GM23338 (cell line): ENCODE measurements around the gene SNRNP25. TPM values are rescaled to one million over a fixed set of nuclear protein-coding genes. Genes with fewer than 3 reads are reported as not detected.

Experiments
- ATAC-seq: fragments of 200-7000 bp; cut with Tn5 transposase; 3 replicates; pipeline ENCODE4 v1.9.1; 2020
- DNase-seq: peaks from one replicate; pipeline ENCODE4 v3.0.0-alpha.2; 2015; ENCODE audit warnings: low spot score
- H2AFZ ChIP-seq: fragments of 200-600 bp; sonication (generic); 2 replicates; pipeline ENCODE4 v1.8.0; 2016; ENCODE audit warnings: antibody characterized with exemption, mild to moderate bottlenecking, moderate library complexity
- H3F3A ChIP-seq: fragments of 200-600 bp; sonication (generic); replicated peaks from 2 replicates; pipeline ENCODE4 v1.8.0; 2017; ENCODE audit warnings: antibody characterized with exemption, mixed run types, low read depth
- H3K27ac ChIP-seq: fragments of 200-600 bp; sonication (generic); 2 replicates; pipeline ENCODE4 v1.6.1; 2016; ENCODE audit warnings: low read depth
- H3K27me3 ChIP-seq: fragments of 200-600 bp; sonication (generic); 2 replicates; pipeline ENCODE4 v1.8.0; 2016; ENCODE audit warnings: mild to moderate bottlenecking, mixed run types, moderate library complexity; ENCODE audit not compliant: insufficient read depth
- H3K36me3 ChIP-seq: fragments of 200-600 bp; sonication (generic); 2 replicates; pipeline ENCODE4 v1.8.0; 2016; ENCODE audit warnings: mild to moderate bottlenecking; ENCODE audit not compliant: insufficient read depth
- H3K4me1 ChIP-seq: fragments of 200-600 bp; sonication (generic); 2 replicates; pipeline ENCODE4 v1.8.0; 2016; ENCODE audit warnings: mild to moderate bottlenecking, moderate library complexity; ENCODE audit not compliant: insufficient read depth
- H3K4me2 ChIP-seq: fragments of 200-600 bp; sonication (generic); 2 replicates; pipeline ENCODE4 v1.7.1; 2017; ENCODE audit warnings: mixed run types
- H3K4me3 ChIP-seq: fragments of 200-600 bp; sonication (generic); 2 replicates; pipeline ENCODE4 v1.6.1; 2016; ENCODE audit warnings: mixed run types
- H3K79me2 ChIP-seq: fragments of 200-600 bp; sonication (generic); replicated peaks from 2 replicates; pipeline ENCODE4 v1.8.0; 2017; ENCODE audit warnings: mild to moderate bottlenecking; ENCODE audit not compliant: insufficient read depth
- H3K9me2 ChIP-seq: fragments of 200-600 bp; sonication (generic); 2 replicates; pipeline ENCODE4 v1.8.0; 2017; ENCODE audit not compliant: insufficient read depth
- H4K20me1 ChIP-seq: fragments of 200-600 bp; sonication (generic); replicated peaks from 2 replicates; pipeline ENCODE4 v1.8.0; 2017; ENCODE audit warnings: mild to moderate bottlenecking; ENCODE audit not compliant: insufficient read depth
- H3K27ac Mint-ChIP-seq: 2 replicates; pipeline ENCODE4 v1.8.0; 2020; ENCODE audit warnings: inconsistent platforms, mild to moderate bottlenecking, moderate library complexity, mixed read lengths
- H3K27me3 Mint-ChIP-seq: 3 replicates; pipeline ENCODE4 v1.8.0; 2022; ENCODE audit warnings: low read depth, mild to moderate bottlenecking, moderate library complexity, mixed read lengths, inconsistent platforms; ENCODE audit not compliant: insufficient read depth, poor library complexity
- H3K36me3 Mint-ChIP-seq: 3 replicates; pipeline ENCODE4 v1.8.0; 2021; ENCODE audit warnings: low read depth, mild to moderate bottlenecking, inconsistent platforms, moderate library complexity, mixed read lengths
- H3K4me1 Mint-ChIP-seq: 3 replicates; pipeline ENCODE4 v1.8.0; 2020; ENCODE audit warnings: mild to moderate bottlenecking, inconsistent platforms, mixed read lengths
- H3K4me3 Mint-ChIP-seq: 3 replicates; pipeline ENCODE4 v1.8.0; 2021; ENCODE audit warnings: moderate library complexity, mild to moderate bottlenecking, inconsistent platforms, mixed read lengths
- H3K9me3 Mint-ChIP-seq: 3 replicates; pipeline ENCODE4 v1.8.0; 2020; ENCODE audit warnings: moderate library complexity, mild to moderate bottlenecking, inconsistent platforms, mixed read lengths
- CREB1 ChIP-seq: fragments of 250-450 bp; sonication (Bioruptor Pico); IDR thresholded peaks from 2 replicates; pipeline ENCODE4 v1.5.0; 2020; ENCODE audit warnings: low read depth, mild to moderate bottlenecking, moderate library complexity
- EZH2 ChIP-seq: fragments of 200-600 bp; sonication (generic); IDR thresholded peaks from one replicate; pipeline ENCODE4 v1.8.0; 2017; ENCODE audit warnings: antibody characterized with exemption, mild to moderate bottlenecking, low read depth; ENCODE audit not compliant: unreplicated experiment
- EZH2phosphoT487 ChIP-seq: fragments of 200-600 bp; sonication (generic); IDR thresholded peaks from one replicate; pipeline ENCODE4 v1.8.1; 2018; ENCODE audit warnings: antibody characterized with exemption; ENCODE audit not compliant: unreplicated experiment
- JUNB ChIP-seq: IDR thresholded peaks from one replicate; pipeline ENCODE4 v1.6.1; 2016; ENCODE audit warnings: antibody characterized with exemption; ENCODE audit not compliant: unreplicated experiment
- NANOG ChIP-seq: IDR thresholded peaks from 2 replicates; pipeline ENCODE4 v1.6.1; 2016; ENCODE audit warnings: antibody characterized with exemption, borderline replicate concordance
- POLR2AphosphoS5 ChIP-seq: IDR thresholded peaks from 2 replicates; pipeline ENCODE4 v1.6.1; 2016; ENCODE audit warnings: antibody characterized with exemption, low read depth
- STAT1 ChIP-seq: IDR thresholded peaks from one replicate; pipeline ENCODE4 v1.6.1; 2016; ENCODE audit warnings: antibody characterized with exemption; ENCODE audit not compliant: unreplicated experiment
- ZNF114 ChIP-seq: fragments of 250-450 bp; sonication (Bioruptor Pico); IDR thresholded peaks from 2 replicates; pipeline ENCODE4 v1.5.0; 2020; ENCODE audit warnings: mild to moderate bottlenecking, moderate library complexity
- ZNF331 ChIP-seq: fragments of 250-450 bp; sonication (Bioruptor Pico); IDR thresholded peaks from 2 replicates; pipeline ENCODE4 v1.5.0; 2020; ENCODE audit warnings: low read depth, mild to moderate bottlenecking, moderate library complexity
- polyA plus RNA-seq: library from polyadenylated mRNA; unstranded; fragments of >200 nt; fragmentation: Nextera tagmentation; extraction: Ambion mirVana; gene quantifications from 2 replicates; pipeline ENCODE4 v1.2.1, GENCODE V29; 2016
- total RNA-seq: library from RNA; depleted of rRNA; stranded (reverse); fragments of >200 nt; shearing (Covaris generic); gene quantifications from 2 replicates; pipeline ENCODE4 v1.2.3, GENCODE V29; 2014
- TF ChIP-seq, protein P1 (sequence below): IDR thresholded peaks from one replicate; pipeline ENCODE4 v1.6.1; 2018; ENCODE audit warnings: antibody characterized with exemption; ENCODE audit not compliant: unreplicated experiment
- TF ChIP-seq, protein P2 (sequence below), 2 experiments: fragments of 200-600 bp in 1 of 2; sonication (generic) in 1 of 2; conservative IDR thresholded peaks; 2 replicates each; pipeline versions ENCODE4 v1.5.1 to v1.6.1; 2016 to 2017; ENCODE audit warnings: antibody characterized with exemption in 2 of 2, low read depth in 2 of 2, mild to moderate bottlenecking in 2 of 2, moderate library complexity in 1 of 2
- TF ChIP-seq, protein P3 (sequence below): fragments of 250-450 bp; sonication (Bioruptor Pico); IDR thresholded peaks from 2 replicates; pipeline ENCODE4 v1.5.0; 2020; ENCODE audit warnings: mild to moderate bottlenecking, moderate library complexity
- TF ChIP-seq, protein P4 (sequence below): IDR thresholded peaks from 2 replicates; pipeline ENCODE4 v1.6.1; 2016; ENCODE audit warnings: antibody characterized with exemption

SNRNP25 gene
- total and polyA plus RNA-seq, 2 experiments from 2014 or later: 34.4 to 79.5 TPM

DNA sequence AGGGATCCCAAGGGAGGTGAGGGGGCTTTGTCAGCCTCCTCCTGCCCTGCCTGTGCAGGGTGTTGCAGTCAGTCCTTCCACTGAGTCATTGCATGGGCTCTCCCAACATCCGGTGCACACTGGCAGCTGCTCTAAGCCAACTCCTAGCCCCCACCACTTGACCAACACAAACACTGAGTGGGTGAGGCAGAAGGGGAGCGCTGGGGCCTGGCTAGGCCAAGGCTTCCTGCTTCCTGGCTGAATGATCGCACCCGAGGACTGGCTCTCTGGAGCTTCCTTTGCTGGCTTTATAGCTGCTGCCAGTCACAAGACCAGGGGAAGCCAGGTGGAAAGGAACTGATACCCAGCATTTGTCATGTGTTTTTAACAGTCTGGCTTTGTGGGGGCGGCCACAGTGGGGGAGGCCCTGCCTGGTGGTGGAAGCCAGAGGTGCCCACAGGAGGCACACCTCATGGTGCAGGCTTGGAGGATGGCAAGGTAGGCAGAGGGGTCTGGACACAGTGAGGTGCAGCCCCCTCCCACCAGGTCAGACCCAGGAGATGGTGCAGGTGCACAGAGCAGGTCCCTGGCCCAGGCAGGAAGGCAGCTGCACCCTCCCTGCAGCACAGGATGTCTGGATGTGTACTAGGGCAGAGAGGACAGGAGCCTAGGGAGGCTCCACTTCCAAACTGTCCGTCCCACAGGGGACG is 31.2 kb downstream of the SNRNP25 start:
- Histone ChIP-seq H3K4me2 (no peak overlapping the region), H3F3A (no peaks in the 10 kb centered on the region), H3K79me2 (no peaks in the 10 kb centered on the region), H3K4me3 (no peak overlapping the region), H3K36me3 (no peaks in the 10 kb centered on the region), H3K4me1 (no peaks in the 10 kb centered on the region; the same call in 1 of the 2 replicates), H3K27me3 (no peaks in the 10 kb centered on the region), H4K20me1 (no peaks in the 10 kb centered on the region; the same call in 1 of the 2 replicates), H3K27ac (no peak overlapping the region), H2AFZ (no peak overlapping the region), H3K9me2 (no peaks in the 10 kb centered on the region)
- no peak for DNase-seq
- H3K27ac Mint-ChIP-seq: no peak overlapping the region
- no peak overlapping the region for H3K4me3 Mint-ChIP-seq
- no peaks in the 10 kb centered on the region for H3K9me3 Mint-ChIP-seq
- ATAC-seq: no peak
- peaks cover 8% of the 10 kb centered on the region for H3K4me1 Mint-ChIP-seq
- peaks cover 9% of the 10 kb centered on the region for H3K27me3 Mint-ChIP-seq
- TF ChIP-seq EZH2phosphoT487: no peak
- TF ChIP-seq STAT1: no peak
- no peak for TF ChIP-seq EZH2
- no peak for TF ChIP-seq CREB1 (CRISPR knock-in tag)
- TF ChIP-seq, protein P1, sequence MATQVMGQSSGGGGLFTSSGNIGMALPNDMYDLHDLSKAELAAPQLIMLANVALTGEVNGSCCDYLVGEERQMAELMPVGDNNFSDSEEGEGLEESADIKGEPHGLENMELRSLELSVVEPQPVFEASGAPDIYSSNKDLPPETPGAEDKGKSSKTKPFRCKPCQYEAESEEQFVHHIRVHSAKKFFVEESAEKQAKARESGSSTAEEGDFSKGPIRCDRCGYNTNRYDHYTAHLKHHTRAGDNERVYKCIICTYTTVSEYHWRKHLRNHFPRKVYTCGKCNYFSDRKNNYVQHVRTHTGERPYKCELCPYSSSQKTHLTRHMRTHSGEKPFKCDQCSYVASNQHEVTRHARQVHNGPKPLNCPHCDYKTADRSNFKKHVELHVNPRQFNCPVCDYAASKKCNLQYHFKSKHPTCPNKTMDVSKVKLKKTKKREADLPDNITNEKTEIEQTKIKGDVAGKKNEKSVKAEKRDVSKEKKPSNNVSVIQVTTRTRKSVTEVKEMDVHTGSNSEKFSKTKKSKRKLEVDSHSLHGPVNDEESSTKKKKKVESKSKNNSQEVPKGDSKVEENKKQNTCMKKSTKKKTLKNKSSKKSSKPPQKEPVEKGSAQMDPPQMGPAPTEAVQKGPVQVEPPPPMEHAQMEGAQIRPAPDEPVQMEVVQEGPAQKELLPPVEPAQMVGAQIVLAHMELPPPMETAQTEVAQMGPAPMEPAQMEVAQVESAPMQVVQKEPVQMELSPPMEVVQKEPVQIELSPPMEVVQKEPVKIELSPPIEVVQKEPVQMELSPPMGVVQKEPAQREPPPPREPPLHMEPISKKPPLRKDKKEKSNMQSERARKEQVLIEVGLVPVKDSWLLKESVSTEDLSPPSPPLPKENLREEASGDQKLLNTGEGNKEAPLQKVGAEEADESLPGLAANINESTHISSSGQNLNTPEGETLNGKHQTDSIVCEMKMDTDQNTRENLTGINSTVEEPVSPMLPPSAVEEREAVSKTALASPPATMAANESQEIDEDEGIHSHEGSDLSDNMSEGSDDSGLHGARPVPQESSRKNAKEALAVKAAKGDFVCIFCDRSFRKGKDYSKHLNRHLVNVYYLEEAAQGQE: no peak
- no peak for TF ChIP-seq JUNB
- no peak for TF ChIP-seq NANOG
- TF ChIP-seq, protein P2, sequence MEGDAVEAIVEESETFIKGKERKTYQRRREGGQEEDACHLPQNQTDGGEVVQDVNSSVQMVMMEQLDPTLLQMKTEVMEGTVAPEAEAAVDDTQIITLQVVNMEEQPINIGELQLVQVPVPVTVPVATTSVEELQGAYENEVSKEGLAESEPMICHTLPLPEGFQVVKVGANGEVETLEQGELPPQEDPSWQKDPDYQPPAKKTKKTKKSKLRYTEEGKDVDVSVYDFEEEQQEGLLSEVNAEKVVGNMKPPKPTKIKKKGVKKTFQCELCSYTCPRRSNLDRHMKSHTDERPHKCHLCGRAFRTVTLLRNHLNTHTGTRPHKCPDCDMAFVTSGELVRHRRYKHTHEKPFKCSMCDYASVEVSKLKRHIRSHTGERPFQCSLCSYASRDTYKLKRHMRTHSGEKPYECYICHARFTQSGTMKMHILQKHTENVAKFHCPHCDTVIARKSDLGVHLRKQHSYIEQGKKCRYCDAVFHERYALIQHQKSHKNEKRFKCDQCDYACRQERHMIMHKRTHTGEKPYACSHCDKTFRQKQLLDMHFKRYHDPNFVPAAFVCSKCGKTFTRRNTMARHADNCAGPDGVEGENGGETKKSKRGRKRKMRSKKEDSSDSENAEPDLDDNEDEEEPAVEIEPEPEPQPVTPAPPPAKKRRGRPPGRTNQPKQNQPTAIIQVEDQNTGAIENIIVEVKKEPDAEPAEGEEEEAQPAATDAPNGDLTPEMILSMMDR (conservative IDR thresholded peaks at IDR 0.05; ENCODE audit: low read depth in 2 of 2): no peak
- no peak for TF ChIP-seq ZNF331 (CRISPR knock-in tag)
- TF ChIP-seq, protein P3, sequence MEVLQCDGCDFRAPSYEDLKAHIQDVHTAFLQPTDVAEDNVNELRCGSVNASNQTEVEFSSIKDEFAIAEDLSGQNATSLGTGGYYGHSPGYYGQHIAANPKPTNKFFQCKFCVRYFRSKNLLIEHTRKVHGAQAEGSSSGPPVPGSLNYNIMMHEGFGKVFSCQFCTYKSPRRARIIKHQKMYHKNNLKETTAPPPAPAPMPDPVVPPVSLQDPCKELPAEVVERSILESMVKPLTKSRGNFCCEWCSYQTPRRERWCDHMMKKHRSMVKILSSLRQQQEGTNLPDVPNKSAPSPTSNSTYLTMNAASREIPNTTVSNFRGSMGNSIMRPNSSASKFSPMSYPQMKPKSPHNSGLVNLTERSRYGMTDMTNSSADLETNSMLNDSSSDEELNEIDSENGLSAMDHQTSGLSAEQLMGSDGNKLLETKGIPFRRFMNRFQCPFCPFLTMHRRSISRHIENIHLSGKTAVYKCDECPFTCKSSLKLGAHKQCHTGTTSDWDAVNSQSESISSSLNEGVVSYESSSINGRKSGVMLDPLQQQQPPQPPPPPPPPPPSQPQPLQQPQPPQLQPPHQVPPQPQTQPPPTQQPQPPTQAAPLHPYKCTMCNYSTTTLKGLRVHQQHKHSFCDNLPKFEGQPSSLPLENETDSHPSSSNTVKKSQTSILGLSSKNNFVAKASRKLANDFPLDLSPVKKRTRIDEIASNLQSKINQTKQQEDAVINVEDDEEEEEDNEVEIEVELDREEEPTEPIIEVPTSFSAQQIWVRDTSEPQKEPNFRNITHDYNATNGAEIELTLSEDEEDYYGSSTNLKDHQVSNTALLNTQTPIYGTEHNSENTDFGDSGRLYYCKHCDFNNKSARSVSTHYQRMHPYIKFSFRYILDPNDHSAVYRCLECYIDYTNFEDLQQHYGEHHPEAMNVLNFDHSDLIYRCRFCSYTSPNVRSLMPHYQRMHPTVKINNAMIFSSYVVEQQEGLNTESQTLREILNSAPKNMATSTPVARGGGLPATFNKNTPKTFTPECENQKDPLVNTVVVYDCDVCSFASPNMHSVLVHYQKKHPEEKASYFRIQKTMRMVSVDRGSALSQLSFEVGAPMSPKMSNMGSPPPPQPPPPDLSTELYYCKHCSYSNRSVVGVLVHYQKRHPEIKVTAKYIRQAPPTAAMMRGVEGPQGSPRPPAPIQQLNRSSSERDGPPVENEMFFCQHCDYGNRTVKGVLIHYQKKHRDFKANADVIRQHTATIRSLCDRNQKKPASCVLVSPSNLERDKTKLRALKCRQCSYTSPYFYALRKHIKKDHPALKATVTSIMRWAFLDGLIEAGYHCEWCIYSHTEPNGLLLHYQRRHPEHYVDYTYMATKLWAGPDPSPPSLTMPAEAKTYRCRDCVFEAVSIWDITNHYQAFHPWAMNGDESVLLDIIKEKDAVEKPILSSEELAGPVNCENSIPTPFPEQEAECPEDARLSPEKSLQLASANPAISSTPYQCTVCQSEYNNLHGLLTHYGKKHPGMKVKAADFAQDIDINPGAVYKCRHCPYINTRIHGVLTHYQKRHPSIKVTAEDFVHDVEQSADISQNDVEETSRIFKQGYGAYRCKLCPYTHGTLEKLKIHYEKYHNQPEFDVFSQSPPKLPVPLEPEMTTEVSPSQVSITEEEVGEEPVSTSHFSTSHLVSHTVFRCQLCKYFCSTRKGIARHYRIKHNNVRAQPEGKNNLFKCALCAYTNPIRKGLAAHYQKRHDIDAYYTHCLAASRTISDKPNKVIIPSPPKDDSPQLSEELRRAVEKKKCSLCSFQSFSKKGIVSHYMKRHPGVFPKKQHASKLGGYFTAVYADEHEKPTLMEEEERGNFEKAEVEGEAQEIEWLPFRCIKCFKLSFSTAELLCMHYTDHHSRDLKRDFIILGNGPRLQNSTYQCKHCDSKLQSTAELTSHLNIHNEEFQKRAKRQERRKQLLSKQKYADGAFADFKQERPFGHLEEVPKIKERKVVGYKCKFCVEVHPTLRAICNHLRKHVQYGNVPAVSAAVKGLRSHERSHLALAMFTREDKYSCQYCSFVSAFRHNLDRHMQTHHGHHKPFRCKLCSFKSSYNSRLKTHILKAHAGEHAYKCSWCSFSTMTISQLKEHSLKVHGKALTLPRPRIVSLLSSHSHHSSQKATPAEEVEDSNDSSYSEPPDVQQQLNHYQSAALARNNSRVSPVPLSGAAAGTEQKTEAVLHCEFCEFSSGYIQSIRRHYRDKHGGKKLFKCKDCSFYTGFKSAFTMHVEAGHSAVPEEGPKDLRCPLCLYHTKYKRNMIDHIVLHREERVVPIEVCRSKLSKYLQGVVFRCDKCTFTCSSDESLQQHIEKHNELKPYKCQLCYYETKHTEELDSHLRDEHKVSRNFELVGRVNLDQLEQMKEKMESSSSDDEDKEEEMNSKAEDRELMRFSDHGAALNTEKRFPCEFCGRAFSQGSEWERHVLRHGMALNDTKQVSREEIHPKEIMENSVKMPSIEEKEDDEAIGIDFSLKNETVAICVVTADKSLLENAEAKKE (CRISPR knock-in tag): no peak
- TF ChIP-seq POLR2AphosphoS5: no peak
- TF ChIP-seq, protein P4, sequence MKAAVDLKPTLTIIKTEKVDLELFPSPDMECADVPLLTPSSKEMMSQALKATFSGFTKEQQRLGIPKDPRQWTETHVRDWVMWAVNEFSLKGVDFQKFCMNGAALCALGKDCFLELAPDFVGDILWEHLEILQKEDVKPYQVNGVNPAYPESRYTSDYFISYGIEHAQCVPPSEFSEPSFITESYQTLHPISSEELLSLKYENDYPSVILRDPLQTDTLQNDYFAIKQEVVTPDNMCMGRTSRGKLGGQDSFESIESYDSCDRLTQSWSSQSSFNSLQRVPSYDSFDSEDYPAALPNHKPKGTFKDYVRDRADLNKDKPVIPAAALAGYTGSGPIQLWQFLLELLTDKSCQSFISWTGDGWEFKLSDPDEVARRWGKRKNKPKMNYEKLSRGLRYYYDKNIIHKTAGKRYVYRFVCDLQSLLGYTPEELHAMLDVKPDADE: no peak
- TF ChIP-seq ZNF114 (CRISPR knock-in tag): no peak
- H3K36me3 Mint-ChIP-seq: peaks cover 21% of the 10 kb centered on the region
